GM23338 (cell line): ENCODE data around the gene SENP8.

Experiments used
- CTCF ChIP-seq, 2 experiments: fragments of 200-600 bp in 1 of 2; sonication (generic) in 1 of 2; conservative IDR thresholded peaks; 2 replicates each; pipeline versions ENCODE4 v1.5.1 to v1.6.1; 2016 to 2017; ENCODE audit warnings: antibody characterized with exemption in 2 of 2, low read depth in 2 of 2, mild to moderate bottlenecking in 2 of 2, moderate library complexity in 1 of 2
- ETS1 ChIP-seq: IDR thresholded peaks from 2 replicates; pipeline ENCODE4 v1.6.1; 2016; ENCODE audit warnings: antibody characterized with exemption
- EZH2 ChIP-seq: fragments of 200-600 bp; sonication (generic); IDR thresholded peaks from one replicate; pipeline ENCODE4 v1.8.0; 2017; ENCODE audit warnings: antibody characterized with exemption, mild to moderate bottlenecking, low read depth; ENCODE audit not compliant: unreplicated experiment
- EZH2phosphoT487 ChIP-seq: fragments of 200-600 bp; sonication (generic); IDR thresholded peaks from one replicate; pipeline ENCODE4 v1.8.1; 2018; ENCODE audit warnings: antibody characterized with exemption; ENCODE audit not compliant: unreplicated experiment
- JUNB ChIP-seq: IDR thresholded peaks from one replicate; pipeline ENCODE4 v1.6.1; 2016; ENCODE audit warnings: antibody characterized with exemption; ENCODE audit not compliant: unreplicated experiment
- POLR2AphosphoS5 ChIP-seq: IDR thresholded peaks from 2 replicates; pipeline ENCODE4 v1.6.1; 2016; ENCODE audit warnings: antibody characterized with exemption, low read depth
- REST ChIP-seq: IDR thresholded peaks from one replicate; pipeline ENCODE4 v1.6.1; 2018; ENCODE audit warnings: antibody characterized with exemption; ENCODE audit not compliant: unreplicated experiment
- STAT1 ChIP-seq: IDR thresholded peaks from one replicate; pipeline ENCODE4 v1.6.1; 2016; ENCODE audit warnings: antibody characterized with exemption; ENCODE audit not compliant: unreplicated experiment

GRCh38 chr15:72161361-72162132, 43.3 kb downstream of the SENP8 start:
- TF ChIP-seq POLR2AphosphoS5, result no peak
- TF ChIP-seq CTCF (conservative IDR thresholded peaks at IDR 0.05; ENCODE audit: low read depth in 2 of 2), result no peak
- no peak for TF ChIP-seq REST
- TF ChIP-seq EZH2, result no peak
- no peak for TF ChIP-seq EZH2phosphoT487
- TF ChIP-seq ETS1, result no peak
- no peak for TF ChIP-seq STAT1
- TF ChIP-seq JUNB, result no peak
